ENCODE measurements around the gene SLC38A3.

- TF ChIP-seq, protein P1, sequence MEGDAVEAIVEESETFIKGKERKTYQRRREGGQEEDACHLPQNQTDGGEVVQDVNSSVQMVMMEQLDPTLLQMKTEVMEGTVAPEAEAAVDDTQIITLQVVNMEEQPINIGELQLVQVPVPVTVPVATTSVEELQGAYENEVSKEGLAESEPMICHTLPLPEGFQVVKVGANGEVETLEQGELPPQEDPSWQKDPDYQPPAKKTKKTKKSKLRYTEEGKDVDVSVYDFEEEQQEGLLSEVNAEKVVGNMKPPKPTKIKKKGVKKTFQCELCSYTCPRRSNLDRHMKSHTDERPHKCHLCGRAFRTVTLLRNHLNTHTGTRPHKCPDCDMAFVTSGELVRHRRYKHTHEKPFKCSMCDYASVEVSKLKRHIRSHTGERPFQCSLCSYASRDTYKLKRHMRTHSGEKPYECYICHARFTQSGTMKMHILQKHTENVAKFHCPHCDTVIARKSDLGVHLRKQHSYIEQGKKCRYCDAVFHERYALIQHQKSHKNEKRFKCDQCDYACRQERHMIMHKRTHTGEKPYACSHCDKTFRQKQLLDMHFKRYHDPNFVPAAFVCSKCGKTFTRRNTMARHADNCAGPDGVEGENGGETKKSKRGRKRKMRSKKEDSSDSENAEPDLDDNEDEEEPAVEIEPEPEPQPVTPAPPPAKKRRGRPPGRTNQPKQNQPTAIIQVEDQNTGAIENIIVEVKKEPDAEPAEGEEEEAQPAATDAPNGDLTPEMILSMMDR (IDR thresholded peaks at IDR 0.05) = no peak
- no peak for TF ChIP-seq EZH2 (IDR thresholded peaks at IDR 0.05; ENCODE audit: borderline replicate concordance, insufficient read depth, low read depth, low read length, poor library complexity, severe bottlenecking)
These were observed 40.6 kb upstream of the SLC38A3 start for GRCh38 chr3:50164481-50164880.

All from B cell (primary cell).